ENCODE measurements around the gene DLGAP1.

Gene DLGAP1

DNA sequence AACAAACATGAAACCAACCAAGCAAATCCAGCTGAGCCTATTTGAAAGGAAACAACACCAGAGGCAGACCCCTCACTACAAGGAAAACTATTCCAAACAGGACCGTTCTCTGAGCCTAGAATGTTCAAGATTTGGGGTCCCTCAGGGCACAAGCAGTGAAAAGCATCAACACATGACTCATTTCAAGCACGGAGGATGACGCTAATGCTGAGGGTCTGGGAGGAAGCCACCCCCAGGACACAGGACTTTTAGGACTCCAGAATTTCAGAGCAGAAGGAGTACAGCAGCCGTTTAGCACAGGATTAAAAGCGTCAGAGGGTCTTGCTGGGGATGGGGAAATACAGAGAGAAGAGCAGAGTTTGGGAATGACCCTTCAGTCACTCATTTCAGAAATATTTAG, 168.9 kb downstream of the DLGAP1 start:
- no peak overlapping the region for H3K4me3 ChIP-seq (ENCODE audit: low read depth in 1 of 2, low read length in 2 of 2)
- H3K9me3 ChIP-seq (ENCODE audit: control insufficient read depth in 1 of 2, low read length in 2 of 2), result no peaks in the 10 kb centered on the region
- no peaks in the 10 kb centered on the region for H3K4me1 ChIP-seq (ENCODE audit: control insufficient read depth in 1 of 2, insufficient read depth in 2 of 2, low read length in 2 of 2)
- H3K27ac ChIP-seq (ENCODE audit: low read length), result no peak overlapping the region
- no peaks in the 10 kb centered on the region for H3K36me3 ChIP-seq (ENCODE audit: control insufficient read depth in 1 of 2, insufficient read depth in 2 of 2, low read length in 2 of 2)
- H3K27me3 ChIP-seq (ENCODE audit: low read depth, low read length), result no peaks in the 10 kb centered on the region

DNA sequence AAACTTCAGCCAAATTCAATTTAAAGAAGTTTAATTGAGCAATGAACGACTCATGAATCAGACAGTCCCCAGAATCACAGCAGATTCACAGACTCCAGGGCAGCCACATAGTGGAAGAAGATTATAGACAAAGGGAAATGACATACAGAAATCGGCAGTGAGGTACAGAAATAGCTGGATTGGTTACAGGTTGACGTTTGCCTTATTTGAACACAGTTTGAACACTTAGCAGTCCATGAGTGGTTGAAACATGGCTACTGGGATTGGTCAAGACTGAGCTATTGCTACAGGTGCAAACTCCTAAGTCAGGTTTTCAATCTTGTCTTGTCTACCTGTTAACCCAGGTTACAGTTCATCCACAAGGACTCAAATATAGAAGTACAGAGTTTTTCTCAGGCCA, 169.6 kb downstream of the DLGAP1 start:
- H3K9me3 ChIP-seq (ENCODE audit: control insufficient read depth in 1 of 2, low read length in 2 of 2), result no peaks in the 10 kb centered on the region
- H3K27me3 ChIP-seq (ENCODE audit: low read depth, low read length), result no peaks in the 10 kb centered on the region
- no peak overlapping the region for H3K4me3 ChIP-seq (ENCODE audit: low read depth in 1 of 2, low read length in 2 of 2)
- H3K36me3 ChIP-seq (ENCODE audit: control insufficient read depth in 1 of 2, insufficient read depth in 2 of 2, low read length in 2 of 2), result no peaks in the 10 kb centered on the region
- no peak overlapping the region for H3K27ac ChIP-seq (ENCODE audit: low read length)
- H3K4me1 ChIP-seq (ENCODE audit: control insufficient read depth in 1 of 2, insufficient read depth in 2 of 2, low read length in 2 of 2), result no peaks in the 10 kb centered on the region

DNA sequence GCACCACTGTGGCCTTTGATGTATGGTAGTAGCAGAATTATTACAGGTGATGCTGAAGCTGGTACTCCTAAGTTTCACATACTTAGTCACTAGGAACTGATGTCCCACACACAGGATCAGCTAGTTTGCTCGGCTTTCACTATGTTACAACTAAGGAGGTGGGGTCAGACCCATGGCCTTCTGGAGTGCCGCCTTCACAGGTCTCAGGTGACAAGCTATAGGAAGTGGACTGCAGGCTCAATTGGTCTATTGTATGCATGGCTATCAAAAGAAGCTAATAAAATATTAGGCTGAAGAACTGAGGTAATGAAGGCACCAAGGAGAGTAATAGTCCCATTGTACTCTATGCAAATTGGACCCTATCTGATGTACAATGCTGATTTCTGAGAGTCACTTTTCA, 170.6 kb downstream of the DLGAP1 start:
- H3K4me1 ChIP-seq (ENCODE audit: control insufficient read depth in 1 of 2, insufficient read depth in 2 of 2, low read length in 2 of 2), result no peaks in the 10 kb centered on the region
- no peaks in the 10 kb centered on the region for H3K36me3 ChIP-seq (ENCODE audit: control insufficient read depth in 1 of 2, insufficient read depth in 2 of 2, low read length in 2 of 2)
- no peak overlapping the region for H3K27ac ChIP-seq (ENCODE audit: low read length)
- H3K9me3 ChIP-seq (ENCODE audit: control insufficient read depth in 1 of 2, low read length in 2 of 2), result no peaks in the 10 kb centered on the region
- no peaks in the 10 kb centered on the region for H3K27me3 ChIP-seq (ENCODE audit: low read depth, low read length)
- H3K4me3 ChIP-seq (ENCODE audit: low read depth in 1 of 2, low read length in 2 of 2), result no peak overlapping the region

DNA sequence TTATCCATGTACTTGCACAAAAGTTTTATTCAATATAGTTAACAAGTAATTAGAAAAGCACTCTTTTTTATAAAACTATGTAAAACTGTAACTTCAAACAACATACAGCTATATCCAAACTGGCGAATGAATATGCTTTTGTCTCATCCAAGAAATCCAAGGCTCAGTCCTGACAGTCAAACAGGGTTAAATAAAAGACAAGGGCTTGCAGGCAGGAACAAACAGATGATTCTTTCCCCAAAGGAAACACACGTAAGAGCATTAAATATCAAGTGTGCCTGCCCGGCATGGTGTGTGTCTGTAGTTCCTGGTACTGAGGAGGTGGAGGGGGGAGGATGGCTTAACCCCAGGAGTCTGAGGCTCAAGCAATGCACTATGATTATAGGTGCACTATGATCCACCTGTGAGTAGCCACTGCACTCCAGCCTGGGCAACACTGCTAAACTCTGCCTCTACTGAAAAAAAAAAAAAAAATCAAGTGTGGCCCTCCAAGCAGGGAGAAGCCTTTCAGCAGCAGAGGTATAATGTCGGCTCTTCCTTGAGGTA, 171.3 kb downstream of the DLGAP1 start:
- no peaks in the 10 kb centered on the region for H3K4me1 ChIP-seq (ENCODE audit: control insufficient read depth in 1 of 2, insufficient read depth in 2 of 2, low read length in 2 of 2)
- H3K9me3 ChIP-seq (ENCODE audit: control insufficient read depth in 1 of 2, low read length in 2 of 2), result no peaks in the 10 kb centered on the region
- H3K4me3 ChIP-seq (ENCODE audit: low read depth in 1 of 2, low read length in 2 of 2), result no peak overlapping the region
- H3K27me3 ChIP-seq (ENCODE audit: low read depth, low read length), result no peaks in the 10 kb centered on the region
- no peak overlapping the region for H3K27ac ChIP-seq (ENCODE audit: low read length)
- no peaks in the 10 kb centered on the region for H3K36me3 ChIP-seq (ENCODE audit: control insufficient read depth in 1 of 2, insufficient read depth in 2 of 2, low read length in 2 of 2)

DNA sequence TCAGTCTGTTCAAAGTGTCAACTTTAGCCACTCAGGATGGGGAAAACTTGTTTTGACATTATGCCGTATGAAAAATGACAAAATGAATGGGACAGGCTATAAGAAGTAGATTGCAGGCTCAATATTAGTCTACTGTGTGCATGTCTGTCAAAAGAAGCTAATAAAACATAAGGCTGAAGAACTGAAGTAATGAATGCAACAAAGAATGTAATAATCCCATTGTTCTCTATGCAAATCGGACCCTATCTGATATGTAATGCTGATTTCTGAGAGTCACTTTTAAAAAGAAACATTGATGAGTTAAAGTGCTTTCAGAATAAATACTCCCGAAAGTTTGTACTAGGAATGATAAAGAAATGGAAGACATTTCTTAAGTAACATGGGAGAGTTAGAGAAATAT, 172.2 kb downstream of the DLGAP1 start:
- Histone ChIP-seq H3K27ac (ENCODE audit: low read length) (no peak overlapping the region), H3K27me3 (ENCODE audit: low read depth, low read length) (no peaks in the 10 kb centered on the region), H3K4me1 (ENCODE audit: control insufficient read depth in 1 of 2, insufficient read depth in 2 of 2, low read length in 2 of 2) (no peaks in the 10 kb centered on the region), H3K4me3 (ENCODE audit: low read depth in 1 of 2, low read length in 2 of 2) (no peak overlapping the region), H3K9me3 (ENCODE audit: control insufficient read depth in 1 of 2, low read length in 2 of 2) (no peaks in the 10 kb centered on the region), H3K36me3 (ENCODE audit: control insufficient read depth in 1 of 2, insufficient read depth in 2 of 2, low read length in 2 of 2) (no peaks in the 10 kb centered on the region)

DNA sequence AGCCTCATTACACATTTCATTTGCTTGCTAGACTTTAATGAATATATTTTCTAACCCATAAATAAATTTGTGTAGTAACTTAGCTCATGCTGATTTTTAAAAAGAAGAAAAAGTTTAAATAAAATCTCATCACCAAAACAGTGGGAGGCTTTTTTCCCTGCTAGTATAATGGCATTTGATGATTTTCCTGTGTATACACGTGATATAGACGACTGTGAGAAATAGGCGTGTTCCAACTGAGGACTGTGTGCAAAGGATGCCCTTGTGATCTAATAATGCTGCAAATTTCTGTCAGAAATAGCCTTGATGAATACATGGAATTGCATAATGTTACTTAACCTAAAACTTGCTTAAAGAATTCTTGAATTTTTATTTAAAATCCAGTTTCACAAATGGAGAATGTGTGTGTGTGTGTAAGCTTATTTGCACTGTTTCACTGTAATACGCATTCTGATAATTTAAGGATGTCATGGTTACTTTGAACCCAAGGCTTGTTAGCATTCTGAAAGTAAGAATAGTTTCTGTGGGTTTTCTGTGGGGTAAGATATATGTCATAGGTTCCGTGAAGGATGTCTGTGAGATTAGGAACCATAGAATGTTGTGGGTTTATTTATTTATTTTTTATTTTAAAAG, 178.0 kb downstream of the DLGAP1 start:
- Histone ChIP-seq H3K27ac (ENCODE audit: low read length) (no peak overlapping the region), H3K9me3 (ENCODE audit: control insufficient read depth in 1 of 2, low read length in 2 of 2) (no peaks in the 10 kb centered on the region), H3K27me3 (ENCODE audit: low read depth, low read length) (no peaks in the 10 kb centered on the region), H3K4me3 (ENCODE audit: low read depth in 1 of 2, low read length in 2 of 2) (no peak overlapping the region), H3K36me3 (ENCODE audit: control insufficient read depth in 1 of 2, insufficient read depth in 2 of 2, low read length in 2 of 2) (no peaks in the 10 kb centered on the region), H3K4me1 (ENCODE audit: control insufficient read depth in 1 of 2, insufficient read depth in 2 of 2, low read length in 2 of 2) (no peaks in the 10 kb centered on the region)

DNA sequence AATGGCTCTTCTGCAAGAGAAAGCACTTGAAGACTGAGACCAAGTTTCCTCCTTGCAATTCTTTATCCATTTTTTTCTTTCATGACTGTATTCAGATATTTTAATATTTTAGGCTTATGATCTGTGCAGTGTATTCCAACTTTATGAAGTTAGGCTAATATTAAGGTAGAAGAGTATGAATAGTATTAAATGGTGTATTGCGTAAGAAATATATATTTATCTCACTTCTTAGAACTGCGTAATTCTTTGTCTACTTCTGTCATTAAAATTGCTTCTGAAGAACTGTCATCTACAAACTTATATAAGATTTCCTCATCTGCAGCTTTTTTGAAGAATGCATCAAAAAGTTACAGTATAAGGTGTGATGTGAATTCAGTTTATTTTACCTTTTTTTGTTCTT, 183.2 kb downstream of the DLGAP1 start:
- H3K4me3 ChIP-seq (ENCODE audit: low read depth in 1 of 2, low read length in 2 of 2), result no peak overlapping the region
- H3K27ac ChIP-seq (ENCODE audit: low read length), result no peak overlapping the region
- H3K4me1 ChIP-seq (ENCODE audit: control insufficient read depth in 1 of 2, insufficient read depth in 2 of 2, low read length in 2 of 2), result no peaks in the 10 kb centered on the region

DNA sequence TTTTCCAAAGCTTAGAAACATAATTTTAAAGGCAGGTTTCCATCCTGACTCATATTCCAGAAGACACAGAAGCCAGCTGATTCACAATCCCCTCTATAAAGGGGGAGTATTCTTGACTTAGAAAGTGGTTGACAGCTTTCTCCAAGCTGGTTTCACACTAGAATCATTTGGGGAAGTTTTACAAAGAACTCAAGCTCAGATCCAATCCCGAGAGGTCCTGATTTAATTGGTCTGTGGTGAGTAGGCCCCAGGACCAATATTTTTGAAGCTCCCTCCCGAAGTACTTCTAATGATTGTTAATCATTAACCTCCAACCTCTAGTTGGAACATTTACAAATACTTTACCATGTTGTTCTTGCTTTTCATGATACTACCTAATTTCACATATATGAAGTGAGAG, 184.1 kb downstream of the DLGAP1 start:
- Histone ChIP-seq H3K9me3 (ENCODE audit: control insufficient read depth in 1 of 2, low read length in 2 of 2) (no peaks in the 10 kb centered on the region), H3K36me3 (ENCODE audit: control insufficient read depth in 1 of 2, insufficient read depth in 2 of 2, low read length in 2 of 2) (no peaks in the 10 kb centered on the region), H3K4me1 (ENCODE audit: control insufficient read depth in 1 of 2, insufficient read depth in 2 of 2, low read length in 2 of 2) (no peaks in the 10 kb centered on the region)

More for the DNA sequence above, 183.2 kb downstream of the DLGAP1 start:
- no peaks in the 10 kb centered on the region for H3K36me3 ChIP-seq (ENCODE audit: control insufficient read depth in 1 of 2, insufficient read depth in 2 of 2, low read length in 2 of 2)
- H3K9me3 ChIP-seq (ENCODE audit: control insufficient read depth in 1 of 2, low read length in 2 of 2), result no peaks in the 10 kb centered on the region
- no peaks in the 10 kb centered on the region for H3K27me3 ChIP-seq (ENCODE audit: low read depth, low read length)

DNA sequence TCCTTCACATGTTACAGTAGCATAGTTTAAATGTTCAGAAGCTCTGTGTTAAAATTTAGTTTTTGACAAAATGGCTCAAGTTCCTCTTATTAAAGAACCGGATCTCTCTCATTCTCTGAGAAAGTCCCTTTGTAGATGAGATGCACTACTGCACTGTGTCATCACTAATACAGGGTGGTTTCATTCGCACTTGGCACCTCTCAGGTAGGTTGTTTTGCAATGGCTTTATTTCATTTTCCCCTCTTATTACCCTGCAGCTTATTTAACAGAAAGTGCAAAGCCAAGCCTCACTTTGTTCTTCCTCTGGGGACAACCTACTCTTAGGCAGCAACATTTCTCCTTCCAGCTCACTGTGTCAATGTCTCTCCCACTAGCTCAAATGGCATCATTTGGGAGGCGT, 185.1 kb downstream of the DLGAP1 start:
- Histone ChIP-seq H3K36me3 (ENCODE audit: control insufficient read depth in 1 of 2, insufficient read depth in 2 of 2, low read length in 2 of 2) (no peaks in the 10 kb centered on the region), H3K9me3 (ENCODE audit: control insufficient read depth in 1 of 2, low read length in 2 of 2) (no peaks in the 10 kb centered on the region), H3K4me3 (ENCODE audit: low read depth in 1 of 2, low read length in 2 of 2) (no peak overlapping the region), H3K27me3 (ENCODE audit: low read depth, low read length) (no peaks in the 10 kb centered on the region), H3K27ac (ENCODE audit: low read length) (no peak overlapping the region), H3K4me1 (ENCODE audit: control insufficient read depth in 1 of 2, insufficient read depth in 2 of 2, low read length in 2 of 2) (no peaks in the 10 kb centered on the region)

More for the DNA sequence above, 184.1 kb downstream of the DLGAP1 start:
- no peak overlapping the region for H3K4me3 ChIP-seq (ENCODE audit: low read depth in 1 of 2, low read length in 2 of 2)
- no peak overlapping the region for H3K27ac ChIP-seq (ENCODE audit: low read length)
- H3K27me3 ChIP-seq (ENCODE audit: low read depth, low read length), result no peaks in the 10 kb centered on the region

DNA sequence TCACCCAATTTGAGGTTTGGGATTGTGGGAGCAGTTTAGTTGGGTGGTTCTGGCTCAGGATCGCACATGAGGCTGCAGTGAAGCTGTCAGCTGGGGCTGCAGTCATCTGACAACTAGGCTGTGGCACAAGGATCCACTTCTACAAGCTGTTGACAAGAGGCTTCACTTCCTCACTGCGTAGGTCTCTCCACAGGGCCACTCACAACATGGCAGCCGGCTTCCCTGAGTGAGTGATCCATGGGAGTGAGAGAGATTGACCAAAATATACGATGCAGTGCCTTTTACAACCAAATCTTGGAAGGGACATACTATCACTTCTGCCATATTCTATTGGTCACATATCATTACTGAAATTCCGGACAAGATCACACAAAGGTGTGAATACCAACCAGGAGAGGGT, 187.5 kb downstream of the DLGAP1 start:
- Histone ChIP-seq H3K36me3 (ENCODE audit: control insufficient read depth in 1 of 2, insufficient read depth in 2 of 2, low read length in 2 of 2) (no peaks in the 10 kb centered on the region), H3K4me1 (ENCODE audit: control insufficient read depth in 1 of 2, insufficient read depth in 2 of 2, low read length in 2 of 2) (no peaks in the 10 kb centered on the region), H3K4me3 (ENCODE audit: low read depth in 1 of 2, low read length in 2 of 2) (no peak overlapping the region), H3K9me3 (ENCODE audit: control insufficient read depth in 1 of 2, low read length in 2 of 2) (no peaks in the 10 kb centered on the region), H3K27ac (ENCODE audit: low read length) (no peak overlapping the region), H3K27me3 (ENCODE audit: low read depth, low read length) (no peaks in the 10 kb centered on the region)

DNA sequence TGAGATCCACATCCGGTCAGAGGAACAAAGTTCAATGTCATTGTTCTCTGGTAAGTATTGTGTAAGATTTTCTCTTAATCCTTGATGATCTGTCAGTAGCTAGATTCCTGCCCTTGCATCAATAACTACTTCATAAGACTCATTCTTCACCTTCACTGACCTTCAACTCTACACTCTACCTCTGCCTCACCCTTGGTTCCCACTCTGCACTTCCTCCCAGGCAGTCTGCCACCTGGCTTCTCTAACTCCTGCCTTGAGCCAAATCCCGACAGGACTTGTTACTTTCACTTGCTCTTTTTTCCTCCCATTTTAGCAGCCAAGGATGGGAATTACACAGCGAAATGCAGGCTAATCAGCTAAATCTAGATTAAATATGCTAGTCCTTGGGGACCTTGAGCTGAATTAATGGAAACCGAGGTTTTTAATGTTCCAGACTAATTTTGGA, 190.7 kb downstream of the DLGAP1 start:
- no peak overlapping the region for H3K27ac ChIP-seq (ENCODE audit: low read length)
- H3K27me3 ChIP-seq (ENCODE audit: low read depth, low read length), result no peaks in the 10 kb centered on the region
- H3K9me3 ChIP-seq (ENCODE audit: control insufficient read depth in 1 of 2, low read length in 2 of 2), result no peaks in the 10 kb centered on the region
- H3K36me3 ChIP-seq (ENCODE audit: control insufficient read depth in 1 of 2, insufficient read depth in 2 of 2, low read length in 2 of 2), result no peaks in the 10 kb centered on the region
- H3K4me1 ChIP-seq (ENCODE audit: control insufficient read depth in 1 of 2, insufficient read depth in 2 of 2, low read length in 2 of 2), result no peaks in the 10 kb centered on the region
- no peak overlapping the region for H3K4me3 ChIP-seq (ENCODE audit: low read depth in 1 of 2, low read length in 2 of 2)

DNA sequence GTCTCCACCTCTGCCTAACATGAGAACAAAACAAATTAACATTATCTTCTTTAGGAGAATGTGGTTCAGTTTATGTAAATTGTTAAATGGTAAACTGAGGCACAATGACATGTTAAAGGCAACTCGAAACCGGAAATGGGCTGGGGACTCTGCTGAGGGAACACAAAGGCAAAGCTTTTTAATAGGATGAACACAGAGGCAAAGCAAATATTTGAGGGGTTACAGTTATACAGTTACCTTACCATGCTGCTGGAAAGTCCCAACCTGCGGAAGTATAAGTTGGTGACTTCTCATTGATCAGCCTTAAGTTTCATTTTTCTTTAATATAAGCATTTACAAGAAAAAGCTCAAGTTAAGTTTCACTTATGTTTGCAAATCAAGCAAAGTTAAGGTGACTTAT, 195.0 kb downstream of the DLGAP1 start:
- no peaks in the 10 kb centered on the region for H3K27me3 ChIP-seq (ENCODE audit: low read depth, low read length)
- no peak overlapping the region for H3K27ac ChIP-seq (ENCODE audit: low read length)
- no peaks in the 10 kb centered on the region for H3K4me1 ChIP-seq (ENCODE audit: control insufficient read depth in 1 of 2, insufficient read depth in 2 of 2, low read length in 2 of 2)
- H3K36me3 ChIP-seq (ENCODE audit: control insufficient read depth in 1 of 2, insufficient read depth in 2 of 2, low read length in 2 of 2), result no peaks in the 10 kb centered on the region
- H3K4me3 ChIP-seq (ENCODE audit: low read depth in 1 of 2, low read length in 2 of 2), result no peak overlapping the region
- no peaks in the 10 kb centered on the region for H3K9me3 ChIP-seq (ENCODE audit: control insufficient read depth in 1 of 2, low read length in 2 of 2)

Measured in muscle layer of duodenum (tissue), 2 donors.